Stimulated activated CD4-positive, alpha-beta T cell treated with anti-CD3 and anti-CD28 coated beads, Interleukin-12 subunit alpha, Interleukin-12 subunit beta, amount 100 ng/mL, for 48 hours (primary cell): ENCODE data around the gene HARS2.
A peak's percentile ranks its signal among the peaks of the same experiment; 100 is the strongest.
"Not testable (repeated sequence)": the region's sequence is repeated elsewhere in the genome, so short reads cannot be mapped to it uniquely, and the experiment has no call there.

ENCODE experiments used
- DNase-seq, 3 donors: peaks; one replicate each; pipeline ENCODE4 v3.0.0-alpha.2; 2020; ENCODE audit warnings: low read depth in 2 of 3, low spot score in 1 of 3

The HARS2 gene, protein sequence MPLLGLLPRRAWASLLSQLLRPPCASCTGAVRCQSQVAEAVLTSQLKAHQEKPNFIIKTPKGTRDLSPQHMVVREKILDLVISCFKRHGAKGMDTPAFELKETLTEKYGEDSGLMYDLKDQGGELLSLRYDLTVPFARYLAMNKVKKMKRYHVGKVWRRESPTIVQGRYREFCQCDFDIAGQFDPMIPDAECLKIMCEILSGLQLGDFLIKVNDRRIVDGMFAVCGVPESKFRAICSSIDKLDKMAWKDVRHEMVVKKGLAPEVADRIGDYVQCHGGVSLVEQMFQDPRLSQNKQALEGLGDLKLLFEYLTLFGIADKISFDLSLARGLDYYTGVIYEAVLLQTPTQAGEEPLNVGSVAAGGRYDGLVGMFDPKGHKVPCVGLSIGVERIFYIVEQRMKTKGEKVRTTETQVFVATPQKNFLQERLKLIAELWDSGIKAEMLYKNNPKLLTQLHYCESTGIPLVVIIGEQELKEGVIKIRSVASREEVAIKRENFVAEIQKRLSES

DNA sequence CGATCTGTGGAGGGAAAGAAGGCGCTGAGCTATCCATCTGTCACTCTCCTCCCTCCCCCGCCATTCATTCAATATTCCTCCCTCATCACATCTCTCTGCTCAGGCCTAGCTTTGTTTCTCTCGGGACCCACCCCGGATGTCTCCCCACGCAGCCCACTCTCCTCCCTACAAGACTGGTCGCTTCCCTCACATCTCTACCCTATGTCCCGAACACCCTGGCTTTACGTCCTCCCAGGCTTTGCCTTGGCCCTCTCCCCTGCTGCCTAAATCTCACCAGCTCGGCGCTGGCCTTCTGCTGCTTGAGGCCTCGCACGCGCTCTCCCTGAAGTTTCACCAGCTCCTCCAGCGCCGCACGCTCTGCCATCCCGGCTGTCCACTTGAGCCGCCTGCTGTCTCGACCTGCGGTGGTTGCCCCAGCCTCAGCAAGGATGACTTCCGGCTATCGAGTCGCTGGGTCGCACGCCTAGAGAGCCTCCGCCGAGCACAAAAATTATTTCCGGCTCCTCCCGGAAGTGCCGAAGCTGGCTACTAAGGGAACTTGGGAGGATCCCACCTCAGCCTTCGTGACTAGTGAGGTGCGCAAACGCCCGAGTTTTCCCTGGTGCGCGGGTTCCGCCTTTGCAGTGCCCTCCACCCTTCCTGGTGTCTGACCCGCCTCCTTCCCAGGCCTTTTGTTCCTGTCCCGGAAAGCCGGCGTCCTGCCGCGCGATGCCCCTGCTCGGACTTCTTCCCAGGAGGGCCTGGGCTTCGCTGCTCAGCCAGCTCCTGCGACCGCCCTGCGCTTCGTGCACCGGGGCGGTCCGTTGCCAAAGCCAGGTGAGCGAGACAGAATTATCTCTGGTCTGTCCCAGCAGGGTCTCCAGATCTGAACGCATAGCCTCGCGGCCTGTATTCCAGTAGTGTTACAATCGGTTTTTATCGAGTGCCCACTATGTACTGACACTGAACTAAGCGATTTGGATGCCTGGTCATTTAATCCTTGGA is at the start of gene HARS2, which contains the start of gene HARS1:
TSS of gene HARS2 (plus strand) at position 515 of the 984 bp plus-strand sequence. CDS start at position 709, 194 bp downstream.
TSS of gene HARS1 (minus strand) at position 430 of the 984 bp plus-strand sequence. CDS start at position 364, 66 bp downstream.
- DNase-seq = peak; percentile 80 to 85 (median 81)

DNA sequence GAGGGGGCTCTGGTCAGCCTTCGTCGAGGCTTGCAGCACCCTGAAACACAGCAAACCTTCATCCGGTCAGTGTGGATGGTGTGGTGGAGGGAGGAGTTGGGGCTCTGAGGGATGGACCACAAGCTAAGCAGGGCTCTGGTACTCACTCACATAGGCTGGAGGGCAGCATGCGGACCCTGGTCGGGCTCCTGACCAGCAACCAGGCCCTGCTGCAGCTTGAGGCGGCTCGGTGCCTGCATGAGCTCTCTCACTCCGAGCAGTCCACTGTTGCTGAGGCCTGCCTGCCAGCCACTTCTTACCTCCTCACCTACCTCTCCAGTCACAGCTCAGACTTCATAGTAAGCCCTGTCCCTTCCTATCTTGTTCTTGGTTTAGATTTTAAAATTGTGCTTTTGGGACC is 49.5 kb upstream of the HARS2 start:
- no peak for DNase-seq

- no peak for DNase-seq
Observed at GRCh38 chr5:140642718-140643117, 48.5 kb upstream of the HARS2 start.

- DNase-seq = no peak
Observed at GRCh38 chr5:140647042-140647419, 44.2 kb upstream of the HARS2 start.

- DNase-seq = no peak
Observed at GRCh38 chr5:140658870-140659269, 32.4 kb upstream of the HARS2 start.

- DNase-seq = not testable (repeated sequence)
Observed at GRCh38 chr5:140660371-140660770, 30.9 kb upstream of the HARS2 start.

DNA sequence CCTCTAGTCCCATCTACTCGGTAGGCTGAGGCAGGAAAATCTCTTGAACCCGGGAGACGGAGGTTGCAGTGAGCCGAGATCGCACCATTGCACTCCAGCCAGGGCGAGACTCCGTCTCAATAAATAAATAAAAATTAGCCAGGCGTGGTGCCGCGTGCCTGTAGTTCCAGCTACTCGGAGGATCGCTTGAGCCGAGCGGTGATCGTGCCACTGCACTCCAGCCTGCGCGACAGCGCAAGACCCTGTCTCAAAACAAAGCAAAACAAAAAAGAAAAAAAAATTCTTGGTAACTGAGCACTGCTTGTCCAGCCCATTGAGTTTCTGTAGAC is 27.3 kb upstream of the HARS2 start:
- no peak for DNase-seq

DNA sequence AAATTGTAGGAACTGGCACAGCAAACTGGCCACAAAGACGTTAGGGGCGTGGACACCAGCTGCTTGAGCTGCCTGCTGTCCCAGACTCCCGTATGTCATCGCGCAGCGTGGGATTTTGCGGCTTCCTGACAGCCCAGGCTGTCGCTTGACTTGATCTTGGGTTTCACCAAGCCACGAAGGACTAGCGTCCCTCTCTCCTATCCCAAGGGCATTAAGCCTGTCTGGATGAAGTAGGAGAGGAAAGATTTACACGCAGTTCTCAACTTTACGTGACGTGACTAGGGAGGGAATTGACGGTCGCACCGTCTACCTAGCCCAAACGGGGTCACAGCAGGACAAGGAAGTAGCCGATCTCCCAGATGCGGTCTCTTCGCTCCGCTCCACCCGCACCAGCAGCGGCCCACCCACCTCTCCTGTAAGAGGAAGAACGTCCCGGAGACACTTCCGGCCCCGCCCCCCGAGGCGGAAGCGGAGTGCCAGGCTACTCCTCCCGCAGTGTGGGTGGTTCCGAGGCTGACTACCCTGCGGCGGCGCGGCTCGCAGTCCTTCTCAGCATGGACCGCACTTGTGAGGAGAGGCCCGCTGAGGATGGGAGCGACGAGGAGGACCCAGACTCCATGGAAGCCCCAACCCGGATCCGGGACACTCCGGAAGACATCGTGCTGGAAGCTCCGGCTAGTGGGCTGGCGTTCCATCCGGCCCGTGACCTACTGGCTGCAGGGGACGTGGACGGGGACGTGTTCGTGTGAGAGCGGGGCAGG is 26.7 kb upstream of the HARS2 start, which contains the start of gene WDR55:
TSS of gene WDR55 (plus strand) at position 546 of the 761 bp plus-strand sequence. CDS start at position 555, 9 bp downstream.
- peak; percentile 93 to 97 (median 94) for DNase-seq

- not testable (repeated sequence) for DNase-seq
Observed at GRCh38 chr5:140671035-140671434, 20.2 kb upstream of the HARS2 start.

DNA sequence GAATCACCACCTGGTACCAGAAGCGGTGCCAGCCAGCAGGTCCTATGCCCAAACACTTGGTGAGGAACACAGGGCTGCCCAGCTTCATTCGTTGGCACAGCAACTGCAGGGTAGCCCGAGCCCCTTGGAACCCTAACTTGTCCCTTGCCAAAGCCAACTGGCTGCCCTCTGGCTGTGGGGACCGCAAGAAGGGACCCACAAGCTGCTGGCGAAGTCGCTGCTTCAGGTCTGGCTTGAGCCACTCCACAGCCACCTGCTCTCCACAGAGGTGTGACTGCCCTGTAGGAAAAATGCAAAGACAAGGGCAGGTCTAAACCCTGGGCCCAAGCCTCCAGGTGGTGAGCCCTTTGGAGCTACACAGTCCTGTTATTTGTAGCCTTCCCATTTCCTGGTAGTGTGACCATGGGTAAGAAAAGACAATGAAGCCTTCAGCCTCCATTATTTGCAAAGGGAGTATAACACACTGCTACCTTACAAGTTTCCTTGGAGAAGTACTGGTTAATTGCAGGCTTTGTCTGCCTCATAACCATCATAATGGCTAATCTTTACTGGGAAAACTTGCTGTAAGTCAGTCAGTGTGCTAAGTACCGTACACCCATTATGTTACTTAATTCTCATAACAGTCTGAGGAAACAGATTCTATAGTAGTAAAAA is 19.7 kb upstream of the HARS2 start:
- DNase-seq = no peak

DNA sequence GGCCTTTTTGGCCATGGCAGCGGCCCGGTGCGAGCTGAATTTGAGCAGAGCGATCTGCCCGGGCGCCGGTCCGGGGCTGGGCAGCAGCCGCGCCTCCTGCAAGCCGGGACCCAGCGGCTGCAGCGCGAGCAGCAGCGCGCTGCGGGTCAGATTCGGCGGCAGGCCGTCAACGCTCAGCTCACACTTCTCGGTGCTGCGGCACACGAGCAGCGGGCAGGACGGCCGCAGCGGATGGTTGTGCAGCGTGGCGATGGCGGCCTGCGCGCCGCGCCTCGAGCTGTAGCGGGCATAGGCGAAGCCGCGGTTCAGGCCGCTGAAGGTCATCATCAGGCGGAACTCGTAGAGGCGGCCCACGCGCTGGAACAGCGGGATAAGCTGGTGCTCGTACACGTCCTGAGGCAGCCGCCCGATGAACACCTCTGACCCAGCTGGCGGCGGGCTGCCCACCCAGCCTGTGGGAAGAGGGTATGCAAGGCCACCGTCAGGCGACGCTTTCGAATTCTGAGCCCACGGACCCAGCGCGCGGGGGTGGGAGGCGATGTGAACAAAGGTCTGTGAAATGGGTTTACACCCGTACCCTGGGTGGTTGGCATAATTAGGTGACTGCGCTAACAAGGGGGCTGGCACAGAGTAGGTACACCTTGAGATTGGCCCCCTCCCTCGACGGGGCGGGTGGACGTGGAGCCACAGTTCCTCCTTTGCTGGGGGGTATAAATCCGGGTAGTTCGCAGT is 18.6 kb upstream of the HARS2 start:
- no peak for DNase-seq

GRCh38 chr5:140673187-140673976 is 17.9 kb upstream of the HARS2 start, which contains the start of gene DND1:
Gene DND1 (minus strand): TSS chr5:140673576. CDS start chr5:140673542, 34 bp downstream.
- no peak for DNase-seq

DNA sequence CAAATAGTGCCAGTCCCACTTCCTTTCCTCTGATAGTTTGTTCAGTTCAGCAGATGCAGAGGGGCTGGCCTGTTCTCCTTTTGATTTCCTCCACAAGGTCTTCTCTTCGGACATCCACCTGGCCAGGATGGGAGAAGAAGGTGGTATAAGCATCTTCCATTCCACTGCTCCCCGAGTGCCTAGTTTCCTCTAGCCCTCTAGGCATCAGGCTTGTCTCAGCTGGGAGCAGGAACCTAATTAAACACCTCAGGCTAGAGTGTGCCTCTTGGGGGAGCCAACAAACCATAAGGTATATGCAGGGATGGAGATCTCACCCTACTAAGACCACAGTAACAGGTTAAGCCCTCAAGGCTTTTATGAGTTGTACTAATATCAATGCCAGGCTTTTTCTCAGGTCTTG is 17.0 kb upstream of the HARS2 start:
- DNase-seq = no peak

GRCh38 chr5:140674629-140675028 is 16.6 kb upstream of the HARS2 start:
- no peak for DNase-seq

GRCh38 chr5:140677947-140678346 is 13.3 kb upstream of the HARS2 start:
- no peak for DNase-seq

GRCh38 chr5:140678993-140679392 is 12.3 kb upstream of the HARS2 start:
- DNase-seq = no peak

GRCh38 chr5:140690376-140690932 is 801 bp upstream of the HARS2 start:
- DNase-seq = no peak

DNA sequence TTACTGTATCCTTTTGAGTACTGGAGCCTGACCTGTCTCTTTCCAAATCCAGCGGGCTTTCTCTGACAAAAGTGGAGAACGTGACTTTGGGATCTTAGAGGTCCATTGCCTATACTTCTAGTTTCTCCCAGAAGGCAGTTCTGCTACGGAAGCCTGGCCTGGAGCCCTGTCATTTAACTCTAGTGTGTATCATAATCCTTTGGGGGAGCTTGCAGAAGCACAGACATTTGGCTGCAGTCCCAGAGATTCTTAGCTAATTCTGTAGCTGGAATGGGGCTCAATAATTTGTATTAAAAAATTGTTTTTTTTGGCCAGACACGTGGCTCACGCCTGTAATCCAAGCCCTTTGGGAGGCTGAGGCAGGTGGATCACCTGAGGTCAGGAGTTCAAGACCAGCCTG is 3.0 kb downstream of the HARS2 start:
- DNase-seq = no peak
